Skeletal muscle tissue (tissue), 4 donors: ENCODE data around the gene RGPD8. TPM values are rescaled to one million over a fixed set of nuclear protein-coding genes. Genes with fewer than 3 reads are reported as not detected.
"Not testable (repeated sequence)": the region's sequence is repeated elsewhere in the genome, so short reads cannot be mapped to it uniquely, and the experiment has no call there.

Experiments
- H3K27ac ChIP-seq: one replicate; pipeline ENCODE4 v1.7.0; 2013; ENCODE audit warnings: mild to moderate bottlenecking, low read depth, low read length, inconsistent platforms
- H3K27me3 ChIP-seq, 3 donors: one replicate each; pipeline ENCODE4 v1.7.0; 2013; ENCODE audit warnings: low read length in 3 of 3; ENCODE audit not compliant: control insufficient read depth in 3 of 3, insufficient read depth in 3 of 3
- H3K36me3 ChIP-seq, 3 donors: one replicate each; pipeline ENCODE4 v1.7.0; 2013; ENCODE audit warnings: low read length in 3 of 3; ENCODE audit not compliant: control insufficient read depth in 3 of 3, insufficient read depth in 3 of 3
- H3K4me1 ChIP-seq, 3 donors: one replicate each; pipeline ENCODE4 v1.7.0; 2013; ENCODE audit warnings: low read length in 3 of 3, mild to moderate bottlenecking in 3 of 3; ENCODE audit not compliant: control insufficient read depth in 3 of 3, insufficient read depth in 3 of 3
- H3K4me3 ChIP-seq, 3 donors: one replicate each; pipeline ENCODE4 v1.7.0; 2013; ENCODE audit warnings: low read length in 3 of 3
- H3K9ac ChIP-seq, 3 donors: one replicate each; pipeline ENCODE4 v1.7.0; 2013; ENCODE audit warnings: low read length in 3 of 3, mild to moderate bottlenecking in 3 of 3, moderate library complexity in 2 of 3, low read depth in 1 of 3
- H3K9me3 ChIP-seq, 3 donors: one replicate each; pipeline ENCODE4 v1.7.0; 2013; ENCODE audit warnings: low read length in 3 of 3; ENCODE audit not compliant: control insufficient read depth in 3 of 3
- total RNA-seq: library from RNA; depleted of rRNA; stranded (reverse); fragments of >200 nt; gene quantifications from one replicate; pipeline ENCODE4 v1.2.3, GENCODE V29; 2014
- donor health status: Osteomylitis.

RGPD8 gene
- total RNA-seq, 1 donor from 2014 or later: 18.3 TPM

DNA sequence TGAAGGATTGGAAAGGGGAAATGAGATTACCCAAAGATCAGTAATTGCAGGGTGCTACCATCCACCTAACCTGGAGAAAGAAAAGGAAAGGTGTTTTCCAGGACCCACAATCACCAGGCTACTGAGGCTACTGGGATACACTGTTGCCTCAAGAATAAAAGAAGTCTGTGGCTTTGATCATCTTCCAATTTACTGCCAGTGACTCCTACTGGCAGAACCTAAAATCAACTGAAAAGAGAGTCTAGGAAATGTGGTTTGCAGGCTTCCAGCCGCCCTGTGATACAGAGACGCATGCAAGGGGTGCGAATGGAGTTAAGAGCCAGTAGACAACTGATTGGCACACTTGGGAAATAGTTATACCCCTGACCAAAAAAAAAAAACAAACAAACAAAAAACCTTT is 31.9 kb upstream of the RGPD8 start:
- Histone ChIP-seq H3K36me3 (no peaks in the 10 kb centered on the region), H3K9me3 (no peaks in the 10 kb centered on the region), H3K9ac (no peak overlapping the region), H3K4me1 (no peaks in the 10 kb centered on the region), H3K4me3 (no peak overlapping the region), H3K27ac (no peak overlapping the region), H3K27me3 (peaks cover 0 to 3% (median 2%) of the 10 kb centered on the region in 3 donors)

DNA sequence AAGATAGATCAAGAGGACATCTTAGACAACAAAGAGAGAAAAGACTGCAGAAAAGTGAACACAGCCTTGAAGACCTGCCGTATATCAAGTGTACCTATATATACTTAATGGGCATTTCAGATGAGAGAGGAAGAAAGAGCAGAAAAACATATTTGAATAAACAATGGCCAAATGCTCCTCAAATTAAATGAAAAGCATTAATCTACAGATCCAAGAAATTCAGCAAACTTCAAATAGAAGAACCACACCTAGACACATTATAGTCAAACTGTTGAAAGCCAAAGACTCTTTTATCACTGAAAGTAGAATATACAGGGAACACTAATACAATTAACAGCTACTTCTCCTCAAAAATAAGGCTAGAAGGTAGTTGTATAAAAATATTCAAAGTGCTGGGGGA is 29.8 kb upstream of the RGPD8 start:
- Histone ChIP-seq H3K4me3 (no peak overlapping the region), H3K27ac (no peak overlapping the region), H3K9ac (no peak overlapping the region), H3K36me3 (no peaks in the 10 kb centered on the region), H3K27me3 (peaks cover 0 to 3% (median 2%) of the 10 kb centered on the region in 3 donors), H3K9me3 (no peaks in the 10 kb centered on the region), H3K4me1 (no peaks in the 10 kb centered on the region)

DNA sequence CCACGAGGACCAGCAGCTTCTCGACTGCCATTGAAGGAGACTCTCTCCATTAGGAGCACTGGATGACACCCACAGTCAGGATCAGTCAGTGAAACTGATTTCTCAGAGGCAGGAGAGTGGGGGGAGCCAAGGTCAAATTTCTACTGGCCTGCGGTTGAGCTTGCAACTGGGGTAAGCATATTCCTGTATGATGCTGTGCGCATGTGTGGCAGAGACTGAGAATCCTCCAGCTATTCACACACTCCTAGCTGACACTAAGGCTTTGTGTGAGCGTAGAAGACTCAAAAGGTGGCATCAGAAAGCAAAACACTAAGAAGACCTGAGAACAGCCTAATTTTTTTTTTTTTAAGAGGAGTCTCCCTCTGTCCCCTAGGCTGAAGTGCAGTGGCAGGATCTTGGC is 28.7 kb upstream of the RGPD8 start:
- no peak overlapping the region for H3K9ac ChIP-seq
- no peaks in the 10 kb centered on the region for H3K36me3 ChIP-seq
- H3K27me3 ChIP-seq: peaks cover 0 to 3% (median 2%) of the 10 kb centered on the region in 3 donors

DNA sequence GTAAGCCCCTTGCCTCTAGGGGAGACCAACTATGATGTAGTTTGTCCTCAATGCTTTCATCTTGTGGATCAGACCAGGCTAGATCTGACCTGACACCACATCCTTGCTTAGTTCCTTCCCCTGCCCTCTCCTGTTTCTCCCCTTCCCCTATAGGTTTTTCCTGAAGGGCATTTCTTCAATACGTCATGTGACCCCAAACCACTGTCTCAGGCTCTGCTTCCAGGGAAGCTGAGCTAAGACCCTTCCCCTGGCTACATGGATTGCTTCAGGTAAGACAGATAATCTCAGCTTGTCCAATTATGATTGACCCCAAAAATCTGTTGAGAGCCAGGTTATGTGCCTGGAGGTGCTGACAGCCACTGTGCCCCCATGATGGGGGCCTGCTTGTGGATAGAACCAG is 25.9 kb upstream of the RGPD8 start:
- H3K9me3 ChIP-seq: no peaks in the 10 kb centered on the region
- H3K27ac ChIP-seq: no peak overlapping the region
- H3K4me1 ChIP-seq: no peaks in the 10 kb centered on the region
- H3K36me3 ChIP-seq: no peaks in the 10 kb centered on the region
- H3K4me3 ChIP-seq: no peak overlapping the region
- H3K27me3 ChIP-seq: peaks cover 0 to 3% (median 2%) of the 10 kb centered on the region in 3 donors
- no peak overlapping the region for H3K9ac ChIP-seq

More for the DNA sequence above, 28.7 kb upstream of the RGPD8 start:
- no peaks in the 10 kb centered on the region for H3K4me1 ChIP-seq
- H3K9me3 ChIP-seq: no peaks in the 10 kb centered on the region
- H3K4me3 ChIP-seq: no peak overlapping the region
- H3K27ac ChIP-seq: no peak overlapping the region

DNA sequence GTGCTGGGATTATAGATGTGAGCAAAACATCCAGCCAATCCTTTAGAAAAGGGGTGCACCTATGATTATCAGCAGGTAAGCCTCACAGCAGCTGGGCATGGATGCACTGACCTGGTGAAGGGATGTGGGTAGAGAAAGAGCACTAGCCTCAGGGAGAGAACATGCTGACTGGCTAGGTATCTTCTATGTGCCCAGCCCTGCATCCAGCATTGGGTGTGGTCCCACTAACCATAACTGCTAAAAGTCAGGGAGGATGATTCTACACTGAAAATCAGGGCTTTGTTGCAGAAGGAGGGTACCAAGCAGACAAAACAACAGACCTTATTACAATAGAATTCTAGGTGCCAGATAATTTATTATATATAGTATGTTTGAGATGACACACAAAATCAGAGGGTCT is 21.1 kb upstream of the RGPD8 start:
- Histone ChIP-seq H3K9ac (no peak overlapping the region), H3K4me1 (no peaks in the 10 kb centered on the region), H3K4me3 (no peak overlapping the region), H3K27me3 (no peaks in the 10 kb centered on the region), H3K9me3 (peaks cover 0 to 4% (median 0%) of the 10 kb centered on the region in 3 donors), H3K36me3 (no peaks in the 10 kb centered on the region), H3K27ac (no peak overlapping the region)

DNA sequence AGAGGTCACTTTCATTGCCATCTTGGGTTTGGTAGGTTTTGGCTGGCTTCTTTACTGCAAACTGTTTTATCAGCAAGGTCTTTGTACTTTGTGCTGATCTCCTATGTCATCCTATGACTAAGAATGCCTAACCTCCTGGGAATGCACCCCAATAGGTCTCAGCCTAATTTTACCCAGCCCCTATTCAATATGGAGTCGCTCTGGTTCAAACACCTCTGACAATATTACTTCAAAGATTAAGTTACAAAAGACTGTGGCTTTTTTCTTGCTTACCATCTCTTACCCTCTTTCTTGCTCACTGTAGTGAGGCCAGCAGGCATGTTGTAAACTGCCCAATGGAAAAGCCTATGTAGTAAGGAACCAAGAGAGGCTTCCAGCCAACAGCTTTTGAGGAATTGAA is 17.9 kb upstream of the RGPD8 start:
- Histone ChIP-seq H3K9me3 (peaks cover 0 to 4% (median 0%) of the 10 kb centered on the region in 3 donors), H3K36me3 (no peaks in the 10 kb centered on the region), H3K4me3 (no peak overlapping the region), H3K4me1 (no peaks in the 10 kb centered on the region), H3K27me3 (no peaks in the 10 kb centered on the region), H3K9ac (no peak overlapping the region), H3K27ac (no peak overlapping the region)

DNA sequence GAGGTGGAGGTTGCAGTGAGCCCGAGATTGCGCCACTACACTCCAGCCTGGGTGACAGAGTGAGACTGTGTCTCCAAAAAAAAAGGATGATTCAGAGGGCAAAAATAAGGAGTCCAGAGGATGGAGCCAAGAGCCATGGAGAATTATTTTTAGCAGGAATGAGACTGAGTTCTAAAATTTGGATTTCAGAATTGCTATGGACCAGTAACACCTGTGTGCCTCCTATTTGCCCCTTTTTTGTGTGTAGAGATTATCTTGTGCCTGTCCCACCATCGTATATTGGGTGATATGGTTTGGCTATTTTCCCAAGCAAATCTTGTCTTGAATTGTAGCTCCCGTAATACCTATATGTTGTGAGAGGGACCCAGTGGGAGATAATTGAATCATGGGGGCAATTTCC is 16.4 kb upstream of the RGPD8 start:
- Histone ChIP-seq H3K9me3 (peaks cover 0 to 4% (median 0%) of the 10 kb centered on the region in 3 donors), H3K4me1 (no peaks in the 10 kb centered on the region), H3K27me3 (no peaks in the 10 kb centered on the region), H3K27ac (no peak overlapping the region), H3K36me3 (no peaks in the 10 kb centered on the region), H3K9ac (no peak overlapping the region), H3K4me3 (no peak overlapping the region)

DNA sequence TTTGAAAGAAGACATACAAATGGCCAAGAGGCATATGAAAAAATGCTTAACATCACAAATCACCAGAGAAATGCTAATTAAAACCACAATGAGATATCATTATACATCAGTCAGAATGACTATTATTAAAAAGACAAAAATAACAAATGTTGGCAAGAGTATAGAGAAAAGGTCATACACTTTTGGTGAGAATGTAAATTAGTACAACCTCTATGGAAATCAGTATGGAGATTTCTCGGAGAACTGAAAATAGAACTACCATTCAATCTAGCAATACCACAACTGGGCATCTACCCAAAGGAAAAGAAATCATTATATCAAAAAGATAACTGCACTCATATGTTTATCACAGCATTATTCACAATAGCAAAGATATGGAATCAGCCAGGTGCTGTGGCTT is 10.8 kb upstream of the RGPD8 start:
- not testable (repeated sequence) for H3K9me3 ChIP-seq, H3K9ac ChIP-seq, H3K36me3 ChIP-seq, H3K27me3 ChIP-seq, H3K27ac ChIP-seq, H3K4me1 ChIP-seq, H3K4me3 ChIP-seq

DNA sequence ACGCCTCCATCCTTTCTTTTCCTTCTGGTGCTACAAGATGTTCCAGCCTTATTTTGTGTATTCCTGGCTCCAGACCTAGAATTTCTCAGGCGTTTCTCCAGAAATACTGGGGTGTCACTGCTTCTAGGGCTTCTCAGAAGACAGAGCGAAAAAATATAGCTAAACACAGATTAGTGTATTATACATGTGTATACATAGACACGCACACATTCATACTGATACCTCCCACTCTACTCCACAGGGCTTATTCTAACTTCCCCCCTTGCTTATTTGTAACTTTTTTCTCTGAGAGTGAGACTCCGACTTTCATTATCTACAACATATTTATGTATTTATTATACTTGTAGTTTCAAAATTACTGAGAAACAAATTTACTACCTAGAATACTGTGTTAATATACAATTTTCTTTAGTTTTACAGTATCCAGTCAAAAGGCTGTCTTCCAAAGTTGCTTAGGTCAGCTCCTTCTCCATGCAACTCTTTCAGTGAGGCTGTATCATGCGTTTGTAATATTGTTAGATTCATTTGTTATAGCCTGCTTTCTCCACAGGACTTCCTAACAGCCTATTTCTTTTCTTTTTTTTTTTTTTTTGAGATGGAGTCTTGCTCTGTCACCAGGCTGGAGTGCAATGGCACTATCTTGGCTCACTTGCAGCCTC is 5.3 kb upstream of the RGPD8 start:
- H3K27me3 ChIP-seq, H3K36me3 ChIP-seq, H3K9ac ChIP-seq, H3K9me3 ChIP-seq, H3K4me3 ChIP-seq, H3K27ac ChIP-seq, H3K4me1 ChIP-seq: not testable (repeated sequence)

DNA sequence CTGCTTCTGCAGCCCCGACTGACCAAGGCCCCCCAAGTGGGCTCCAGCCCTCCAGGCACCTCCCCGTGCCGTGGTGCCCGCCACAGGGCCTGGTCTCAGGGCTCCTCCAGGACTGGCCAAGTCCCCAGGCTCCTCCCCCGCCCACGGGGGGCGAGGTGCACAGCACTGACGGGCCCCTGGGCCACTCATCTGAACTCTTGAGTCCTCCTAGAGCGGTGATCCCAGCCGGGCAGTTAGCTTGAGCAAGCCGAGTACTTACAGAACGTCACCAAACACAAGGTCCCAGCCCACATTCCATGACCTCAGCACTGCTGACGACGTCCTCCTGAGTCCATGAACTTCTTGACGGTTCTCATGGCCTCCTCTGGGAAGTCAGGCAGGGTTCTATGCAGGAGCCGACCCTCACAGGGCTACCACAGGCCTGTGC is 4.0 kb upstream of the RGPD8 start:
- H3K27ac ChIP-seq, H3K9me3 ChIP-seq, H3K9ac ChIP-seq, H3K27me3 ChIP-seq, H3K36me3 ChIP-seq, H3K4me1 ChIP-seq, H3K4me3 ChIP-seq: not testable (repeated sequence)
